ENCODE data around the gene PPT1. TPM values are rescaled to one million over a fixed set of nuclear protein-coding genes. Genes with fewer than 3 reads are reported as not detected.

PPT1 gene
- total and polyA plus RNA-seq, 2 of the 8 experiments (the other 6 are each of a cell fraction or from before 2014, with no cell fraction given) = 77.1 to 150 TPM

DNA sequence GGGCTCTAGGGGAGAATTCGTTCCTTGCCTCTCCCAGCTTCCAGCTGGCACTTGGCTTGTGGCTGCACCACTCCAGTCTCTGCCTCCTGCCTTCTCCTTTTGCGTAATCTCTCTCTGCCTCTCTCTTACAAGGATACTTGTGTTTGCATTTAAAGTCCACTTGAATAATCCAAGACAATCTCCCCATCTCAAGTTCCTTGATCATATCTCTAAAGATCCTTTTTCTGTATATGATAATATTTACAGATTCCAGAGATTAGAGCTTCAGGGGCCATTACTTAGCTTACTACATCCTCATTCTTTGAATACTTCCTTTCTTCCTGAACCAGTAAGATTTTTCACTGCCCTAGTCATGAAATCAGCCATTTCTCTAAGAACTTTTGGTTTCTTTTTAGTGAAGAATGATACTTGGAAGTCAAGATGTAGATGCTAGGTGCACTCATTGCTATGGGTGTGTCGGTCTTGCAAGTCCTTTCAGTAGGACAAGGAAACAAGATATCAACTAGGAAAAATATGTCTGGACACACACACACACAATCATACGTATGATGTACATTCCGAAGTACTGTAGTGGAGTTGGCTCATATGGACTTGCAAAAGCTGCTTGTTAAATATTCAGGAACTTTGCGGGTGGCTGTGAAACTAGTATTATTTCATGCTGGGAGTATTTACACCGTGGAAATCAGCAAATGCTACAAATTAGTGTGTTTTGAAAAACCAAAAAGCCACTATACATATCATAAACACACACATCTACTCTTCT lies 43.3 kb upstream of the PPT1 start (continued):
- no peak for TF ChIP-seq CEBPB (IDR thresholded peaks at IDR 0.05; ENCODE audit: low read depth, low read length)
- no peak for TF ChIP-seq TAF1 (IDR thresholded peaks at IDR 0.05; ENCODE audit: low read depth, low read length)

Measured in H1 (cell line).